ENCODE data around the gene LRRIQ1.

The LRRIQ1 gene

GRCh38 chr12:84996759-84997158 lies 39.4 kb upstream of the LRRIQ1 start:
- no peaks in the 10 kb centered on the region for H3K9me3 ChIP-seq (ENCODE audit: insufficient read depth, low read length)
- no peak for TF ChIP-seq CTCF (IDR thresholded peaks at IDR 0.05; ENCODE audit: low read depth, low read length)
- no peak for TF ChIP-seq EZH2phosphoT487 (IDR thresholded peaks at IDR 0.05; ENCODE audit: low read depth)
- no peak overlapping the region for H3K4me2 ChIP-seq (ENCODE audit: low read length)
- no peak overlapping the region for H3K27ac ChIP-seq (ENCODE audit: low read length)
- no peaks in the 10 kb centered on the region for H3K79me2 ChIP-seq (ENCODE audit: low read length)
- H3K9ac ChIP-seq (ENCODE audit: low read length), result no peak overlapping the region
- H3K4me1 ChIP-seq (ENCODE audit: low read length), result no peaks in the 10 kb centered on the region
- H3K27me3 ChIP-seq (ENCODE audit: low read depth, low read length), result no peaks in the 10 kb centered on the region
- no peaks in the 10 kb centered on the region for H4K20me1 ChIP-seq (ENCODE audit: insufficient read depth, low read length)
- no peaks in the 10 kb centered on the region for H3K36me3 ChIP-seq (replicated peaks; ENCODE audit: low read depth, low read length)
- no peak overlapping the region for H2AFZ ChIP-seq (ENCODE audit: low read depth, low read length)
- no peak overlapping the region for H3K4me3 ChIP-seq (ENCODE audit: low read length)

GRCh38 chr12:84998341-84998740 lies 37.8 kb upstream of the LRRIQ1 start:
- peaks cover 6% of the 10 kb centered on the region for H3K4me1 ChIP-seq (ENCODE audit: low read length)
- no peak overlapping the region for H3K9ac ChIP-seq (ENCODE audit: low read length)
- H3K79me2 ChIP-seq (ENCODE audit: low read length), result no peaks in the 10 kb centered on the region
- no peaks in the 10 kb centered on the region for H3K9me3 ChIP-seq (ENCODE audit: insufficient read depth, low read length)
- H3K36me3 ChIP-seq (replicated peaks; ENCODE audit: low read depth, low read length), result no peaks in the 10 kb centered on the region
- H3K4me2 ChIP-seq (ENCODE audit: low read length), result no peak overlapping the region
- H3K27ac ChIP-seq (ENCODE audit: low read length), result no peak overlapping the region
- no peaks in the 10 kb centered on the region for H4K20me1 ChIP-seq (ENCODE audit: insufficient read depth, low read length)
- H3K27me3 ChIP-seq (ENCODE audit: low read depth, low read length), result no peaks in the 10 kb centered on the region
- H2AFZ ChIP-seq (ENCODE audit: low read depth, low read length), result no peak overlapping the region
- no peak overlapping the region for H3K4me3 ChIP-seq (ENCODE audit: low read length)
- TF ChIP-seq CTCF (IDR thresholded peaks at IDR 0.05; ENCODE audit: low read depth, low read length), result no peak
- TF ChIP-seq EZH2phosphoT487 (IDR thresholded peaks at IDR 0.05; ENCODE audit: low read depth), result no peak

- Histone ChIP-seq H3K9ac (ENCODE audit: low read length) (no peak overlapping the region), H3K36me3 (replicated peaks; ENCODE audit: low read depth, low read length) (no peaks in the 10 kb centered on the region), H3K27me3 (ENCODE audit: low read depth, low read length) (no peaks in the 10 kb centered on the region), H2AFZ (ENCODE audit: low read depth, low read length) (no peak overlapping the region), H3K9me3 (ENCODE audit: insufficient read depth, low read length) (no peaks in the 10 kb centered on the region), H3K4me2 (ENCODE audit: low read length) (no peak overlapping the region), H3K4me3 (ENCODE audit: low read length) (no peak overlapping the region), H4K20me1 (ENCODE audit: insufficient read depth, low read length) (no peaks in the 10 kb centered on the region), H3K79me2 (ENCODE audit: low read length) (no peaks in the 10 kb centered on the region), H3K4me1 (ENCODE audit: low read length) (peaks cover 6% of the 10 kb centered on the region), H3K27ac (ENCODE audit: low read length) (no peak overlapping the region)
- TF ChIP-seq EZH2phosphoT487 (IDR thresholded peaks at IDR 0.05; ENCODE audit: low read depth) (no peak), CTCF (IDR thresholded peaks at IDR 0.05; ENCODE audit: low read depth, low read length) (no peak)
Measured at GRCh38 chr12:85000729-85001128, 35.4 kb upstream of the LRRIQ1 start.

- no peaks in the 10 kb centered on the region for H3K27me3 ChIP-seq (ENCODE audit: low read depth, low read length)
- no peaks in the 10 kb centered on the region for H3K36me3 ChIP-seq (replicated peaks; ENCODE audit: low read depth, low read length)
- no peaks in the 10 kb centered on the region for H3K79me2 ChIP-seq (ENCODE audit: low read length)
- H3K9ac ChIP-seq (ENCODE audit: low read length), result no peak overlapping the region
- TF ChIP-seq CTCF (IDR thresholded peaks at IDR 0.05; ENCODE audit: low read depth, low read length) (no peak), EZH2phosphoT487 (IDR thresholded peaks at IDR 0.05; ENCODE audit: low read depth) (no peak)
- H3K27ac ChIP-seq (ENCODE audit: low read length), result no peak overlapping the region
- H4K20me1 ChIP-seq (ENCODE audit: insufficient read depth, low read length), result no peaks in the 10 kb centered on the region
- H3K4me1 ChIP-seq (ENCODE audit: low read length), result peaks cover 6% of the 10 kb centered on the region
- no peak overlapping the region for H2AFZ ChIP-seq (ENCODE audit: low read depth, low read length)
- no peak overlapping the region for H3K4me2 ChIP-seq (ENCODE audit: low read length)
- H3K9me3 ChIP-seq (ENCODE audit: insufficient read depth, low read length), result no peaks in the 10 kb centered on the region
- no peak overlapping the region for H3K4me3 ChIP-seq (ENCODE audit: low read length)
Measured at GRCh38 chr12:85002778-85003296, 33.3 kb upstream of the LRRIQ1 start.
